ENCODE results near the gene CFC1B.
A peak's percentile ranks its signal among the peaks of the same experiment; 100 is the strongest.
"Not testable (repeated sequence)": the region's sequence is repeated elsewhere in the genome, so short reads cannot be mapped to it uniquely, and the experiment has no call there.

Gene CFC1B

DNA sequence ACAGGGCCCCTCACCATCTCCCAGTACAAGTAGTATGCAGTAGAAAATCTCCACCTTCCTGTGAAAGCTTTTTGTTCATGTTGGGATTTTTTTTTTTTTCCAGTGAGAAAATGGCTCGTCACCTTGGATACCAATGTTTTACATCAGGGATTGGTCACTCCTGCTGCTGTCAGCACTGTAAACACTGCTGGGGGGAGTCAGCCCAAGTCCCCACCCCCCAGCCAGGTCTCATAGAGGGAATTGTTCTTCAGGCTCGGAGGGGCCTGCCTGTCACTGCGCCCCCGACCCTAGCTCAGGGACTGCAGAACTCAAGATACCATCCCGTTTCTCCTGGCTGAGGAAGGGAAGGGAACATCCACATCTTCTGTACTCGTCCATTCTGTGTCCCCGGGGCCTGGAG is at the start of gene CFC1B:
Gene CFC1B, plus strand, starts transcription at position 231 of the 400 bp plus-strand sequence. CDS start 263 bp downstream, outside the sequence.
- H3K27me3 Mint-ChIP-seq; H3K36me3 Mint-ChIP-seq (ENCODE audit: insufficient read depth); DNase-seq (ENCODE audit: low spot score in 2 of 2); H3K4me3 Mint-ChIP-seq; H3K4me1 Mint-ChIP-seq; H3K27ac Mint-ChIP-seq (ENCODE audit: low read depth); H3K9me3 Mint-ChIP-seq; ATAC-seq (replicated peaks; ENCODE audit: extremely low read depth, poor library complexity, severe bottlenecking): not testable (repeated sequence)

DNA sequence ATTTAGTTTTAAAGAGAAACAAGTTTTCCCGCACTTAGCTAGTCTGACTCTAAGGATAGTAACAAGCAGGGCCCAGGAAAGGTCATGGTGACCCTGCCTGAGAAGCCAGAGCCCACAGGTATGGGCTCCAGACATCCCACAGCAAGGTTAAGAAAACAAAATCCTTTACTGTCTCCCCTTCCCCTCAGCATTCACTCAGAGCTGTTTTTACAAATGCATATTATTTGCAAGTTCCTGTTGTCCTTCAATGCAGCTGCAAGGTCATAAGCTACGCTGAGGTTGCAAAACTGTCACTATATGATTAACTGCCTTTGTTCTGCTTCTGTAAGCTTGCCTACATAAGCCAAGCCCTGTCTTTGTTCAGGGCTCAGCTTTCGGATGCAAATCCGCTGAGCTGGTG is 29.9 kb upstream of the CFC1B start:
- H3K27me3 Mint-ChIP-seq; H3K4me3 Mint-ChIP-seq; ATAC-seq (replicated peaks; ENCODE audit: extremely low read depth, poor library complexity, severe bottlenecking); H3K36me3 Mint-ChIP-seq (ENCODE audit: insufficient read depth); H3K4me1 Mint-ChIP-seq; H3K27ac Mint-ChIP-seq (ENCODE audit: low read depth); H3K9me3 Mint-ChIP-seq; DNase-seq (ENCODE audit: low spot score in 2 of 2): not testable (repeated sequence)

DNA sequence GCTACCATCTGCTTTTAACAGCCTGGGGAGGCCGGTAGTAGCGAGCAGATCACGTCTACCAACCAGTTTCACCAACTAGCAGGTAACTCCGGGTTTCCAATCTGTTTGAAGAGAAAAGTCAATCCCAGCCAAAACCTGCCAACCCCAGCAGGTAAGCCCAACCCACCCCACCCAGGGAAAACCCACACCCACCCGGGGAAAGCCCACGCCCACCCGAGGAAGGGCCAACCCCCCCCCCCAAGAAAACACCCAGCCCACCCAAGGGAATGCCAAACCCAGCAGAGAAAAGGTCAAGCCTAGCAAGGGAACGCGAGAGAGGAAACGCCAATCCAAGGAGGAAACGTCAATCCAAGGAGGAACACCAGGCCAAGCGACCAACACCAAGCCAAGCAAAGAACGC is 11.8 kb upstream of the CFC1B start, which contains the start of gene POTEI:
Gene POTEI, minus strand, starts transcription at position 101 of the 400 bp plus-strand sequence. Its CDS starts 93 bp downstream, at position 8.
- H3K27ac Mint-ChIP-seq (ENCODE audit: low read depth); H3K27me3 Mint-ChIP-seq: not testable (repeated sequence)

DNA sequence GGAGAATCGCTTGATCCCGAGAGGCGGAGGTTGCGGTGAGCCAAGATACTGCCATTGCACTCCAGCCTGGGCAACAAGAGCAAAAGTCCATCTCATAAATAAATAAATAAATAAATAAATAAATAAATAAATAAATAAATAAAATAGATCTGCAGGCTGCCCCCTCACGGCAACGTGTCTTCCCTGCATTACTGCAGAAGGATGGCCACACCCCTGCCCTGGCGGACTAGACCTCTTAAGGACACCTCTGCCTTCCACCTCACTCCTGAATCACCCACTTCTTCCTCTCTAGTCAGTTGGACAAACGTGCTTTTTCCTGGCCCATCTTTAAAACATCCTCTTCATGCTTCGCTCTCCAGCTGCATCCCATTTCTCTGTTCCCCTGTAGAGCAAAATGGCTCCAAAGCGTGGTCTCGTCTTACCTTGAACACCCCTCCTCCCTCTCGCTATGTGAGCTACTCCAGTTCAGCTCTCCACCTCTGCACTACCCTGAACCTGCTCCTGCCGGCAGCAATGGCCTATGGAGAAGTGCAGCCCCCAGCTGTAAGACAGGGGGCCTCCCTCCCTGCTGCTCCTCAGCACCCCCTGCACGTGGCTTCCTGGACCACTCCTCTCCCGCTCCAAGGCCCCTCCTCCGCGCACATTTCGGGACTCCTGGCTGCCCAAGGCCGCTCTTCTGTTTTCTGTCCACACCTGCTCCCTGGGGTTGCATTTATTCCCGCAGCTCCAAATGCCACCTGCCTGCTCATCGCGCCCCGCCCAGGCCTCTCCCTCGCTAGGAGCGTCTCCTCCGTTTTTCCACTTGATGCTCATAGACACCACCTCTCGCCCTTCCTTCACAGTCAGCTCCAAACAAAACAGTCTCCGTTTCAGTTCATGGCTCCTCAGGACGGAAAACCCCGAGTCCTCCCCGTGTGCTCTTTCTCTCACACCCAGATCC is 9.9 kb upstream of the CFC1B start:
- not testable (repeated sequence) for ATAC-seq (replicated peaks; ENCODE audit: extremely low read depth, poor library complexity, severe bottlenecking)

More for the DNA sequence above, 11.8 kb upstream of the CFC1B start, which contains the start of gene POTEI:
- not testable (repeated sequence) for ATAC-seq (replicated peaks; ENCODE audit: extremely low read depth, poor library complexity, severe bottlenecking); H3K4me3 Mint-ChIP-seq; H3K9me3 Mint-ChIP-seq; DNase-seq (ENCODE audit: low spot score in 2 of 2); H3K4me1 Mint-ChIP-seq; H3K36me3 Mint-ChIP-seq (ENCODE audit: insufficient read depth)

DNA sequence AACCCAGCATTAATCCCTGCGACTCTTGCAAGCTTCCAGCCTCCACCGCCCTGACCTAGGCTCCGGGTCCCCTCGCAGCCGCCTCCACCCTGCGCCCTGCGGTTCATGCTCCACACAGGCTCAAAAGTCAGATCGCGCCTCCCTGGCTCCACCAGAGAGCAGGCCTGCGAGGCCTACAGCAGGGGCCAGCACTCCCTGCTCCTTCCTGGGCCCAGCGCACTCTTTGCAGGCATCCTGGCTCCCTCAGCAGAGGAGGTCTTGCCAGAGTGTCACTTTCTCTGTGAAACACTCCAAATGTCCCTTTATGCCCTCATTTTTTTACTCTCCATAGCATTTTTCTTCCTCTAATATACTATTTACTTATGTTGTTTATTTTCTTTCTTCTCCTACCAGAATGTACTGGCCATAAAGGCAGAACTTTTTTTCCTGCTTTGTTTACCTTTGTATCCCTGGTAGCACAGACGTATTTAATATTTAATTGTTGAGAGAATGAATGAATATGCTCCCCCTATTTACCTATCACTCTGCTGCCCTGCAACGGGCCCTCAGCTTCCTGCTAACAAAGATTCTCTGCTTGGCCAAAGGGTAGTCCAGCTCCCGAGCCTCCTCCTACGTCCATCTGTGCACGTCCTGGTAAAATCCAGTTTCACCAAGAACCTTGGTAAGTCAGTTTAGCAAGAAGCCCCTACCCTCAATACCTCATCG is 9.1 kb upstream of the CFC1B start:
- H3K36me3 Mint-ChIP-seq (ENCODE audit: insufficient read depth); H3K27me3 Mint-ChIP-seq; H3K27ac Mint-ChIP-seq (ENCODE audit: low read depth); ATAC-seq (replicated peaks; ENCODE audit: extremely low read depth, poor library complexity, severe bottlenecking); DNase-seq (ENCODE audit: low spot score in 2 of 2); H3K4me1 Mint-ChIP-seq; H3K9me3 Mint-ChIP-seq; H3K4me3 Mint-ChIP-seq: not testable (repeated sequence)

More for the DNA sequence above, 9.9 kb upstream of the CFC1B start:
- not testable (repeated sequence) for H3K27me3 Mint-ChIP-seq; H3K36me3 Mint-ChIP-seq (ENCODE audit: insufficient read depth); H3K27ac Mint-ChIP-seq (ENCODE audit: low read depth); H3K9me3 Mint-ChIP-seq; DNase-seq (ENCODE audit: low spot score in 2 of 2); H3K4me3 Mint-ChIP-seq; H3K4me1 Mint-ChIP-seq

DNA sequence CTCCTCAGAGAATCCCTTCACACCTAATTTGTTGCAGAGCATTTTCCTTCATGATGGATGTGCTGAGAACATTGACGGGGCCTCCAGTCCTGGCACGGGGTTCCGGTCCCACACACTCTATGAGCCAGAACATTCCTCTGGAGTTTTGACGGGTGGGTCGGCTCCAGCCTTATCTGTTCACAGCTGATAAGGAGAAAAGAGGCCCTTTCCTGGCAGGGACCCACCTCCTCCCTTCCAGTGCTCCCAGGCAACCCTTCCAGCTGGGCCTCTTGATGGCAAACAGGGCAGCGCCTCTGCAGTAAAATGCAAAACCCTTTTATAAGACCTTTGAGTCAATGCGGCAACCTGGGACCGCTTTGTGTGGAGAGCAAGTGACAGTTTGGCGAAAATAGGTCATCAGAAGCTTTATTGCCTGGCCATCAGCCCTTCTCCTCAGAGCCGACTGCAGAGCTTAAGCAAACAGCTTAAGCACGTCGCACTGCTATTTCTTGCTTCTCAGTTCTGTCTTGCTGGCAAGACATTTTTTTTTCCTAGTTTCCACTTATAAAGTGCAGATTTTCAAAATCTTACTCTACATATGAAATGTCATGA is 2.4 kb upstream of the CFC1B start:
- not testable (repeated sequence) for H3K4me1 Mint-ChIP-seq

DNA sequence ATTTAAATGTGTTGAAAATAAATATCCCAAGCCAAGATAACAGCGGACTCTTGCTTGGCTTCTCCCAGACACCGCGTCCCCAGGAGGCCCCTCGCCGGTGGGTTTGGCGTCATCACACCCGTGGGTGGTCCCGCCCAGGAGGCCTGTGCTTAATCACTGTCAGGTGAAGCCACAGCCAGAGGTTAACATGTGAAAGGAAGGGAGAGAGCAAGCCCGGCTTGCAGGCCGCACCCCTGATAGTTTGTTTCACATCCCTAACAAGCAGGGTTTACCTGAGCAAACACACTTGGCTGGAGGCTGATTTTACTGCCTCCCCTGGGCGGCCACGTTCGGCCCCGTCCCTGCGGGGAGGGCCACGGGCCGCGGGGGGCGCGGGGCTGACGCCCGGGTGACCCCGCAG is 1.4 kb downstream of the CFC1B start:
- not testable (repeated sequence) for H3K36me3 Mint-ChIP-seq (ENCODE audit: insufficient read depth); H3K4me1 Mint-ChIP-seq; DNase-seq (ENCODE audit: low spot score in 2 of 2); H3K9me3 Mint-ChIP-seq; H3K4me3 Mint-ChIP-seq; H3K27me3 Mint-ChIP-seq; H3K27ac Mint-ChIP-seq (ENCODE audit: low read depth); ATAC-seq (replicated peaks; ENCODE audit: extremely low read depth, poor library complexity, severe bottlenecking)

More for the DNA sequence above, 2.4 kb upstream of the CFC1B start:
- H3K27ac Mint-ChIP-seq (ENCODE audit: low read depth); ATAC-seq (replicated peaks; ENCODE audit: extremely low read depth, poor library complexity, severe bottlenecking); H3K27me3 Mint-ChIP-seq; DNase-seq (ENCODE audit: low spot score in 2 of 2); H3K9me3 Mint-ChIP-seq; H3K36me3 Mint-ChIP-seq (ENCODE audit: insufficient read depth); H3K4me3 Mint-ChIP-seq: not testable (repeated sequence)

DNA sequence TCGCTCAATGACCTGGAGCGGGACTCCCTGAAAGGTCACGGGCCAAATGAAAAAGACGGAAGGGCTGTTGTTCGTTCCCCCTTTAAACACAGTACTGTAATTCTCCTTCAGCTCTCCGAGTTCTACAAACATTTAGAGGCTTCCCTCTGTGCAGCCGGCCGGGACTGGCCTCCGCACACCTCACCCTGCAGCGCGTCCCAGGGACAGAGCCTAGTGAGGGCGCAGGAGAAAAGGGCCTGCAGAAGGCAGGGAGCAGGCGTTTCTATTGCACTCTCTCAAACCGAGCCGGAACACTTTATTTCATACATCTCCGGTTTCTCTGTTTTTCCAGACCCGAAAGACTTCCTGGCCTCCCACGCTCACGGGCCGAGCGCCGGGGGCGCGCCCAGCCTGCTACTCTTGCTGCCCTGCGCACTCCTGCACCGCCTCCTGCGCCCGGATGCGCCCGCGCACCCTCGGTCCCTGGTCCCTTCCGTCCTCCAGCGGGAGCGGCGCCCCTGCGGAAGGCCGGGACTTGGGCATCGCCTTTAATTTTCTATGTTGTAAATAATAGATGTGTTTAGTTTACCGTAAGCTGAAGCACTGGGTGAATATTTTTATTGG is 6.4 kb downstream of the CFC1B start:
- not testable (repeated sequence) for DNase-seq (ENCODE audit: low spot score in 2 of 2); H3K4me3 Mint-ChIP-seq; H3K4me1 Mint-ChIP-seq; H3K27ac Mint-ChIP-seq (ENCODE audit: low read depth); H3K27me3 Mint-ChIP-seq; H3K9me3 Mint-ChIP-seq; H3K36me3 Mint-ChIP-seq (ENCODE audit: insufficient read depth); ATAC-seq (replicated peaks; ENCODE audit: extremely low read depth, poor library complexity, severe bottlenecking)

DNA sequence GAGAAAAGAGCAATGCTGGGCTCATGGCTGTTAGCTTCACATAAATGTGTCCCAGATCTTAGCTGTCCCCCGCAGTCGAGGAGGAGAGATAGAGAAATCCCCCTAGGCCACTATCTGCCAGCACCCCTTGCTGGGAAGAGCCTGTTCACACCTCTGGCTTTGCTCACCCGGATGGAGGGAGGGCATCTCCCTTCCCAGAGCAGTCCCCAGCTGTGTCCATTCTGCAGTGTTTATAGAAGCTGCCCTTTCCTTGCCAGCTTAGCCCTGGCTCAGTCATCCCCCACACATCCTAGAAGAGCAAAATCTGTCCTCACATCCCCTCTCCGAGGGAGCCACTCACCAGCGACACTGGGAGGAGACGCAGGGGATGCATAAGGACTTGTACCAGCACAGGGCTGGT is 8.5 kb downstream of the CFC1B start:
- not testable (repeated sequence) for ATAC-seq (replicated peaks; ENCODE audit: extremely low read depth, poor library complexity, severe bottlenecking); H3K4me1 Mint-ChIP-seq; H3K36me3 Mint-ChIP-seq (ENCODE audit: insufficient read depth); H3K27me3 Mint-ChIP-seq; H3K4me3 Mint-ChIP-seq; DNase-seq (ENCODE audit: low spot score in 2 of 2); H3K9me3 Mint-ChIP-seq; H3K27ac Mint-ChIP-seq (ENCODE audit: low read depth)

DNA sequence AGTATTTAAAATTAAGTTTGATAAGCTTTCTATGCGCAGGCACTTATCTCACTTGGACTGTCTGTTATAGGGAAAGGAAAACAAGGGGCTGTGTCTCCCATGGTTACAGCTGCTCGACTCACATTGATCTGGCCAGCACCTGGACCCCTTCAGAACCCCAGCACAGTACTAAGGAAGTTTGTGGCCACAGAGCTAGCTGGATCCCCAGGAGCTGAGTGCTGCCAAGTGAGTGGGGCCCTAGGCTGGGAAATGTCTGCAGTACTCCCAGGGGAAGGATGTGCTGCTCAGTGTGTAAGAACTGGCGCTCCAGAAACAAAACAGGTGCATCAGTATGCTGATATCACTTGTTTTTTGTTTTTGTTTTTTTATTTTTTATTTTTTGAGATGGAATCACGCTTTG is 9.2 kb downstream of the CFC1B start:
- not testable (repeated sequence) for DNase-seq (ENCODE audit: low spot score in 2 of 2); ATAC-seq (replicated peaks; ENCODE audit: extremely low read depth, poor library complexity, severe bottlenecking); H3K4me1 Mint-ChIP-seq; H3K27ac Mint-ChIP-seq (ENCODE audit: low read depth); H3K36me3 Mint-ChIP-seq (ENCODE audit: insufficient read depth); H3K27me3 Mint-ChIP-seq; H3K4me3 Mint-ChIP-seq; H3K9me3 Mint-ChIP-seq

DNA sequence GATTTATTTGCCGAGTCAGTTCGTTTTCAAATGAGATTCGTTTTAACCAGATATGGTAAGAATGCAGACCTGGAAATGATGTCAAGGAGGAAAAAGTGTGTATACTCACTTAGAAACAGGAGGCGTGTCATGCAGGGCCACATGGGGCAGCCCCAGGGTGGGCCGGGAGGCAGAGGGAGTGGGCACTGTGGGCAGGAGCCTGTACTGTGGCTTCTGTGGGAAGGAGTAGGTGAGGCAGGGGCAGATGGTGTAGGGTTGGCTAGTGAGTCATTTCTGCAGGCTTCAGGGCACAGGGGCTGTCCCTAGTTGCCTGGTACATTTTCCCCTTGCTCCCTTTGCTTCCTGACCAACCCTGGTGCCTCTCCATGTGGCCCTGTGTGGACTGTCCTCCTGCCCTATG is 10.2 kb downstream of the CFC1B start:
- not testable (repeated sequence) for H3K27me3 Mint-ChIP-seq; H3K27ac Mint-ChIP-seq (ENCODE audit: low read depth); DNase-seq (ENCODE audit: low spot score in 2 of 2); H3K36me3 Mint-ChIP-seq (ENCODE audit: insufficient read depth); H3K4me1 Mint-ChIP-seq; H3K9me3 Mint-ChIP-seq; H3K4me3 Mint-ChIP-seq
- ATAC-seq (replicated peaks; ENCODE audit: extremely low read depth, poor library complexity, severe bottlenecking), result peak; percentile 86

DNA sequence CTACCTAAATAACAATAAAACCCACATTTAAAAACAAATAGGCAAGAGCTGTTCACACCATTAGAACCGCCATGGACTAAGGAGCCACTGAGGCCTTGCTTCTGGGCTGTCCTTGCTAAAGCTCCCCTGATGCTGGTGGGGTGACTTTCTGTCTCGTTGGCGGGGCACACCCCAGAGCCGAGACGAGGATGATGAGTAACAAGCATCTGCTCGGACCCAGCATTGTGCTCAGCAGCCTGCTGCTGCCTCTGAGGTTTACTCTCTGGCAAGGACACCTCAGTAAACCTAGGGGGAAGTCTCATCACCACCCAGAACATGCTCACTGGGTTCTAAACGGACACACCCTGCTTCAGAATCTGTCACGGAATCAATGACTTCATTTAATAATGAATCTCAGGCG is 10.7 kb downstream of the CFC1B start:
- peak; percentile 60 for ATAC-seq (replicated peaks; ENCODE audit: extremely low read depth, poor library complexity, severe bottlenecking)
- H3K4me3 Mint-ChIP-seq, H3K4me1 Mint-ChIP-seq: not testable (repeated sequence)

More for the DNA sequence above, 10.7 kb downstream of the CFC1B start:
- H3K36me3 Mint-ChIP-seq (ENCODE audit: insufficient read depth); H3K9me3 Mint-ChIP-seq; H3K27me3 Mint-ChIP-seq; DNase-seq (ENCODE audit: low spot score in 2 of 2); H3K27ac Mint-ChIP-seq (ENCODE audit: low read depth): not testable (repeated sequence)
